HepG2 (cell line): ENCODE data around the gene KIF20A.

Experiments used
- MAFK ChIP-seq, 2 experiments: IDR thresholded peaks in 1 of 2; conservative IDR thresholded peaks in 1 of 2; 2 replicates each; pipeline ENCODE4 v1.6.1; 2011; ENCODE audit warnings: improper control_type of control experiment in 2 of 2, low read length in 2 of 2
- SP1 ChIP-seq, 2 experiments: fragments of 450-650 bp in 1 of 2; sonication (generic) in 1 of 2; formaldehyde crosslinking in 1 of 2; IDR thresholded peaks; 2 replicates each; pipeline versions ENCODE4 v1.4.0 to v1.6.1; 2016 to 2020; ENCODE audit warnings: missing genetic modification reagents in 1 of 2
- ZNF138 ChIP-seq: sonication (generic); formaldehyde crosslinking; IDR thresholded peaks from 2 replicates; pipeline ENCODE4 v1.5.0; 2020; ENCODE audit warnings: mild to moderate bottlenecking, low read depth, missing genetic modification reagents
- TF ChIP-seq, protein P1 (sequence below): sonication (generic); formaldehyde crosslinking; IDR thresholded peaks from 2 replicates; pipeline ENCODE4 v1.4.0; 2020; ENCODE audit warnings: missing genetic modification reagents, borderline replicate concordance
- TF ChIP-seq, protein P2 (sequence below): sonication (generic); formaldehyde crosslinking; IDR thresholded peaks from 2 replicates; pipeline ENCODE4 v1.5.0; 2020; ENCODE audit warnings: mild to moderate bottlenecking, missing genetic modification reagents, moderate library complexity
- TF ChIP-seq, protein P3 (sequence below): sonication (generic); formaldehyde crosslinking; IDR thresholded peaks from 2 replicates; pipeline ENCODE4 v1.5.1; 2020; ENCODE audit warnings: mild to moderate bottlenecking, missing genetic modification reagents, moderate library complexity

DNA sequence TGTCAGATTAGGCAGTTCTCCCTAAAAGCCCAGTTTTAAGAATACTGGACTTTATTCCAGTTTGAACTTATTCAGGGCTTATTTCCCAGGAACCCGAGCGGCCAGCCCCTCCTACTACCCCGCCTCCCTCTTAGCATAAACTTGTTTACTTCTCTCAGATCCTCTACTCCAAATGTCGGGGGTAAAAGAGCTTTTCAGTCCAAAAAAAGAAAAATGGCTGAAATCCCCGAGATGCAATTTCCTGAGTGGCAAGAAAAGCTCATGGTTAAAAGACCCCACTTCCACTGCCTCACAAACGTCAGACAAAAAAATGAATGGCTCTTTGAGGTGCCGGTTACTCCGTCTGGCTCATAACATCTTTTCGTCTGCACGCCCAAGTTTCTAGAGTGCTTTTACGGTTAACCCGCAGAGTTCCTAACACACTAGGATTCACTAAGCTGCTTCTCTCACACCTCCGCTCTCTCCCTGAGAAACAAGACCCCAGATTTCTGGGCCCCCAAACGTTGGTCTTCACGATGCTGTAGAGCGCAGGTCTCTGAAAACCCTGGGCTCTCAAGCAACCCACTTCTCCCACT is 884 bp upstream of the KIF20A start:
- TF ChIP-seq SP1 (IDR thresholded peaks at IDR 0.05), result no peak
- 0 out of 2 replicates have a peak, but pooled peaks have one; percentile 45 for TF ChIP-seq SP1 (CRISPR knock-in tag; IDR thresholded peaks at IDR 0.05)
- TF ChIP-seq, protein P1, sequence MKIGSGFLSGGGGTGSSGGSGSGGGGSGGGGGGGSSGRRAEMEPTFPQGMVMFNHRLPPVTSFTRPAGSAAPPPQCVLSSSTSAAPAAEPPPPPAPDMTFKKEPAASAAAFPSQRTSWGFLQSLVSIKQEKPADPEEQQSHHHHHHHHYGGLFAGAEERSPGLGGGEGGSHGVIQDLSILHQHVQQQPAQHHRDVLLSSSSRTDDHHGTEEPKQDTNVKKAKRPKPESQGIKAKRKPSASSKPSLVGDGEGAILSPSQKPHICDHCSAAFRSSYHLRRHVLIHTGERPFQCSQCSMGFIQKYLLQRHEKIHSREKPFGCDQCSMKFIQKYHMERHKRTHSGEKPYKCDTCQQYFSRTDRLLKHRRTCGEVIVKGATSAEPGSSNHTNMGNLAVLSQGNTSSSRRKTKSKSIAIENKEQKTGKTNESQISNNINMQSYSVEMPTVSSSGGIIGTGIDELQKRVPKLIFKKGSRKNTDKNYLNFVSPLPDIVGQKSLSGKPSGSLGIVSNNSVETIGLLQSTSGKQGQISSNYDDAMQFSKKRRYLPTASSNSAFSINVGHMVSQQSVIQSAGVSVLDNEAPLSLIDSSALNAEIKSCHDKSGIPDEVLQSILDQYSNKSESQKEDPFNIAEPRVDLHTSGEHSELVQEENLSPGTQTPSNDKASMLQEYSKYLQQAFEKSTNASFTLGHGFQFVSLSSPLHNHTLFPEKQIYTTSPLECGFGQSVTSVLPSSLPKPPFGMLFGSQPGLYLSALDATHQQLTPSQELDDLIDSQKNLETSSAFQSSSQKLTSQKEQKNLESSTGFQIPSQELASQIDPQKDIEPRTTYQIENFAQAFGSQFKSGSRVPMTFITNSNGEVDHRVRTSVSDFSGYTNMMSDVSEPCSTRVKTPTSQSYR (CRISPR knock-in tag), result no peak
- TF ChIP-seq, protein P2, sequence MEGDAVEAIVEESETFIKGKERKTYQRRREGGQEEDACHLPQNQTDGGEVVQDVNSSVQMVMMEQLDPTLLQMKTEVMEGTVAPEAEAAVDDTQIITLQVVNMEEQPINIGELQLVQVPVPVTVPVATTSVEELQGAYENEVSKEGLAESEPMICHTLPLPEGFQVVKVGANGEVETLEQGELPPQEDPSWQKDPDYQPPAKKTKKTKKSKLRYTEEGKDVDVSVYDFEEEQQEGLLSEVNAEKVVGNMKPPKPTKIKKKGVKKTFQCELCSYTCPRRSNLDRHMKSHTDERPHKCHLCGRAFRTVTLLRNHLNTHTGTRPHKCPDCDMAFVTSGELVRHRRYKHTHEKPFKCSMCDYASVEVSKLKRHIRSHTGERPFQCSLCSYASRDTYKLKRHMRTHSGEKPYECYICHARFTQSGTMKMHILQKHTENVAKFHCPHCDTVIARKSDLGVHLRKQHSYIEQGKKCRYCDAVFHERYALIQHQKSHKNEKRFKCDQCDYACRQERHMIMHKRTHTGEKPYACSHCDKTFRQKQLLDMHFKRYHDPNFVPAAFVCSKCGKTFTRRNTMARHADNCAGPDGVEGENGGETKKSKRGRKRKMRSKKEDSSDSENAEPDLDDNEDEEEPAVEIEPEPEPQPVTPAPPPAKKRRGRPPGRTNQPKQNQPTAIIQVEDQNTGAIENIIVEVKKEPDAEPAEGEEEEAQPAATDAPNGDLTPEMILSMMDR, result no peak
- TF ChIP-seq, protein P3, sequence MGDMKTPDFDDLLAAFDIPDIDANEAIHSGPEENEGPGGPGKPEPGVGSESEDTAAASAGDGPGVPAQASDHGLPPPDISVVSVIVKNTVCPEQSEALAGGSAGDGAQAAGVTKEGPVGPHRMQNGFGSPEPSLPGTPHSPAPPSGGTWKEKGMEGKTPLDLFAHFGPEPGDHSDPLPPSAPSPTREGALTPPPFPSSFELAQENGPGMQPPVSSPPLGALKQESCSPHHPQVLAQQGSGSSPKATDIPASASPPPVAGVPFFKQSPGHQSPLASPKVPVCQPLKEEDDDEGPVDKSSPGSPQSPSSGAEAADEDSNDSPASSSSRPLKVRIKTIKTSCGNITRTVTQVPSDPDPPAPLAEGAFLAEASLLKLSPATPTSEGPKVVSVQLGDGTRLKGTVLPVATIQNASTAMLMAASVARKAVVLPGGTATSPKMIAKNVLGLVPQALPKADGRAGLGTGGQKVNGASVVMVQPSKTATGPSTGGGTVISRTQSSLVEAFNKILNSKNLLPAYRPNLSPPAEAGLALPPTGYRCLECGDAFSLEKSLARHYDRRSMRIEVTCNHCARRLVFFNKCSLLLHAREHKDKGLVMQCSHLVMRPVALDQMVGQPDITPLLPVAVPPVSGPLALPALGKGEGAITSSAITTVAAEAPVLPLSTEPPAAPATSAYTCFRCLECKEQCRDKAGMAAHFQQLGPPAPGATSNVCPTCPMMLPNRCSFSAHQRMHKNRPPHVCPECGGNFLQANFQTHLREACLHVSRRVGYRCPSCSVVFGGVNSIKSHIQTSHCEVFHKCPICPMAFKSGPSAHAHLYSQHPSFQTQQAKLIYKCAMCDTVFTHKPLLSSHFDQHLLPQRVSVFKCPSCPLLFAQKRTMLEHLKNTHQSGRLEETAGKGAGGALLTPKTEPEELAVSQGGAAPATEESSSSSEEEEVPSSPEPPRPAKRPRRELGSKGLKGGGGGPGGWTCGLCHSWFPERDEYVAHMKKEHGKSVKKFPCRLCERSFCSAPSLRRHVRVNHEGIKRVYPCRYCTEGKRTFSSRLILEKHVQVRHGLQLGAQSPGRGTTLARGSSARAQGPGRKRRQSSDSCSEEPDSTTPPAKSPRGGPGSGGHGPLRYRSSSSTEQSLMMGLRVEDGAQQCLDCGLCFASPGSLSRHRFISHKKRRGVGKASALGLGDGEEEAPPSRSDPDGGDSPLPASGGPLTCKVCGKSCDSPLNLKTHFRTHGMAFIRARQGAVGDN (CRISPR knock-in tag), result no peak
- TF ChIP-seq MAFK (conservative IDR thresholded peaks at IDR 0.05 in 1 of 2, IDR thresholded peaks at IDR 0.05 in 1 of 2; ENCODE audit: low read length in 2 of 2), result no peak
- TF ChIP-seq ZNF138, result no peak
